Measurements from ENCODE around the gene THBS3. TPM values are rescaled to one million over a fixed set of nuclear protein-coding genes. Genes with fewer than 3 reads are reported as not detected.

Gene THBS3
- total and polyA plus RNA-seq, 9 of the 15 experiments (the other 6 are each of a cell fraction or from before 2014, with no cell fraction given) = 0.59 to 8.3 (median 3.2) TPM

DNA sequence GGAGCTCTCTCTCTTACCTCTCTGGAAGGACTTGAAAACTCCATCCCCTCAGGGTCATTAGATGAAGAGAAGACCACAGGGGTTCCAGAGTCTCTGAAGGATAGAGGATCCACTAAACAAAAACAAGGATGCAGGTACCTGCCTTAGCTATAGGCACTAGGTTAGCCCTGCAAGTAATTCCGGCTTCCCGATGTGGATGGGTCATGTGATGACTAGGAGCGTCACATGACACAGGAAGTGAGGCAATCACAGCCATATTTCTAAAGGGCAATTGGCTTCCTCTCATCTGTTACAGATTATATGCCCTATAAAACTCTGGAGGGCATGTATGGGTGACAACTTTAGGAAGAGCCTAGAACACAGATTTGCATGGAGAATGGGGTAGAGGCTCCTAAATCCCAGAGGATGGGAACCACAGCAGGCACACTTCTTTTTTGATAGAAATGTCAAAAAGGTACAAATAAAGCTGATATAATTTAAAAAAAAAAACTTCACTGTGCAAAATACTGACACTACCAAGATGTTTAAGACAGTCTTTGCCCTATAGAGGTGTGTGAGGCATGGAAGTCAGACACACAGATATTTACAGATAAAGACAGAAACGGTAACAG is 33.5 kb upstream of the THBS3 start (continued):
- TF ChIP-seq, protein P1, sequence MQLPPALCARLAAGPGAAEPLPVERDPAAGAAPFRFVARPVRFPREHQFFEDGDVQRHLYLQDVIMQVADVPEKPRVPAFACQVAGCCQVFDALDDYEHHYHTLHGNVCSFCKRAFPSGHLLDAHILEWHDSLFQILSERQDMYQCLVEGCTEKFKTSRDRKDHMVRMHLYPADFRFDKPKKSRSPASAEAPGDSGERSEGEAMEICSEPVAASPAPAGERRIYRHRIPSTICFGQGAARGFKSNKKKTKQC (CRISPR knock-in tag; IDR thresholded peaks at IDR 0.05) = no peak
- TF ChIP-seq, protein P2, sequence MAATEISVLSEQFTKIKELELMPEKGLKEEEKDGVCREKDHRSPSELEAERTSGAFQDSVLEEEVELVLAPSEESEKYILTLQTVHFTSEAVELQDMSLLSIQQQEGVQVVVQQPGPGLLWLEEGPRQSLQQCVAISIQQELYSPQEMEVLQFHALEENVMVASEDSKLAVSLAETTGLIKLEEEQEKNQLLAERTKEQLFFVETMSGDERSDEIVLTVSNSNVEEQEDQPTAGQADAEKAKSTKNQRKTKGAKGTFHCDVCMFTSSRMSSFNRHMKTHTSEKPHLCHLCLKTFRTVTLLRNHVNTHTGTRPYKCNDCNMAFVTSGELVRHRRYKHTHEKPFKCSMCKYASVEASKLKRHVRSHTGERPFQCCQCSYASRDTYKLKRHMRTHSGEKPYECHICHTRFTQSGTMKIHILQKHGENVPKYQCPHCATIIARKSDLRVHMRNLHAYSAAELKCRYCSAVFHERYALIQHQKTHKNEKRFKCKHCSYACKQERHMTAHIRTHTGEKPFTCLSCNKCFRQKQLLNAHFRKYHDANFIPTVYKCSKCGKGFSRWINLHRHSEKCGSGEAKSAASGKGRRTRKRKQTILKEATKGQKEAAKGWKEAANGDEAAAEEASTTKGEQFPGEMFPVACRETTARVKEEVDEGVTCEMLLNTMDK (IDR thresholded peaks at IDR 0.05; ENCODE audit: borderline replicate concordance, insufficient read depth, low read depth, low read length, poor library complexity, severe bottlenecking) = peak; percentile 67
- TF ChIP-seq, protein P3, sequence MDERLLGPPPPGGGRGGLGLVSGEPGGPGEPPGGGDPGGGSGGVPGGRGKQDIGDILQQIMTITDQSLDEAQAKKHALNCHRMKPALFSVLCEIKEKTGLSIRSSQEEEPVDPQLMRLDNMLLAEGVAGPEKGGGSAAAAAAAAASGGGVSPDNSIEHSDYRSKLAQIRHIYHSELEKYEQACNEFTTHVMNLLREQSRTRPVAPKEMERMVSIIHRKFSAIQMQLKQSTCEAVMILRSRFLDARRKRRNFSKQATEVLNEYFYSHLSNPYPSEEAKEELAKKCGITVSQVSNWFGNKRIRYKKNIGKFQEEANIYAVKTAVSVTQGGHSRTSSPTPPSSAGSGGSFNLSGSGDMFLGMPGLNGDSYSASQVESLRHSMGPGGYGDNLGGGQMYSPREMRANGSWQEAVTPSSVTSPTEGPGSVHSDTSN (CRISPR knock-in tag; IDR thresholded peaks at IDR 0.05; ENCODE audit: low read depth) = no peak
- TF ChIP-seq, protein P3 (tag; conservative IDR thresholded peaks at IDR 0.05; ENCODE audit: low read depth) = no peak
- TF ChIP-seq MTA2 (IDR thresholded peaks at IDR 0.05; ENCODE audit: low read depth) (no peak), HSF4 (CRISPR knock-in tag; IDR thresholded peaks at IDR 0.05; ENCODE audit: borderline replicate concordance) (no peak), HDAC3 (IDR thresholded peaks at IDR 0.05; ENCODE audit: borderline replicate concordance, partially characterized antibody) (no peak), CHD1 (IDR thresholded peaks at IDR 0.05; ENCODE audit: low read length) (no peak), ZNF224 (CRISPR knock-in tag; IDR thresholded peaks at IDR 0.05) (no peak), THRAP3 (IDR thresholded peaks at IDR 0.05; ENCODE audit: borderline replicate concordance) (no peak), MAFG (tag; conservative IDR thresholded peaks at IDR 0.05) (no peak), SETDB1 (IDR thresholded peaks at IDR 0.05; ENCODE audit: low read length) (no peak), CBFA2T2 (conservative IDR thresholded peaks at IDR 0.05) (peak; percentile 97)
- TF ChIP-seq, protein P4, sequence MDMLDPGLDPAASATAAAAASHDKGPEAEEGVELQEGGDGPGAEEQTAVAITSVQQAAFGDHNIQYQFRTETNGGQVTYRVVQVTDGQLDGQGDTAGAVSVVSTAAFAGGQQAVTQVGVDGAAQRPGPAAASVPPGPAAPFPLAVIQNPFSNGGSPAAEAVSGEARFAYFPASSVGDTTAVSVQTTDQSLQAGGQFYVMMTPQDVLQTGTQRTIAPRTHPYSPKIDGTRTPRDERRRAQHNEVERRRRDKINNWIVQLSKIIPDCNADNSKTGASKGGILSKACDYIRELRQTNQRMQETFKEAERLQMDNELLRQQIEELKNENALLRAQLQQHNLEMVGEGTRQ (CRISPR knock-in tag; IDR thresholded peaks at IDR 0.05) = peak; percentile 100
- TF ChIP-seq, protein P5, sequence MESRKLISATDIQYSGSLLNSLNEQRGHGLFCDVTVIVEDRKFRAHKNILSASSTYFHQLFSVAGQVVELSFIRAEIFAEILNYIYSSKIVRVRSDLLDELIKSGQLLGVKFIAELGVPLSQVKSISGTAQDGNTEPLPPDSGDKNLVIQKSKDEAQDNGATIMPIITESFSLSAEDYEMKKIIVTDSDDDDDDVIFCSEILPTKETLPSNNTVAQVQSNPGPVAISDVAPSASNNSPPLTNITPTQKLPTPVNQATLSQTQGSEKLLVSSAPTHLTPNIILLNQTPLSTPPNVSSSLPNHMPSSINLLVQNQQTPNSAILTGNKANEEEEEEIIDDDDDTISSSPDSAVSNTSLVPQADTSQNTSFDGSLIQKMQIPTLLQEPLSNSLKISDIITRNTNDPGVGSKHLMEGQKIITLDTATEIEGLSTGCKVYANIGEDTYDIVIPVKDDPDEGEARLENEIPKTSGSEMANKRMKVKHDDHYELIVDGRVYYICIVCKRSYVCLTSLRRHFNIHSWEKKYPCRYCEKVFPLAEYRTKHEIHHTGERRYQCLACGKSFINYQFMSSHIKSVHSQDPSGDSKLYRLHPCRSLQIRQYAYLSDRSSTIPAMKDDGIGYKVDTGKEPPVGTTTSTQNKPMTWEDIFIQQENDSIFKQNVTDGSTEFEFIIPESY (CRISPR knock-in tag; IDR thresholded peaks at IDR 0.05) = no peak
- TF ChIP-seq, protein P6, sequence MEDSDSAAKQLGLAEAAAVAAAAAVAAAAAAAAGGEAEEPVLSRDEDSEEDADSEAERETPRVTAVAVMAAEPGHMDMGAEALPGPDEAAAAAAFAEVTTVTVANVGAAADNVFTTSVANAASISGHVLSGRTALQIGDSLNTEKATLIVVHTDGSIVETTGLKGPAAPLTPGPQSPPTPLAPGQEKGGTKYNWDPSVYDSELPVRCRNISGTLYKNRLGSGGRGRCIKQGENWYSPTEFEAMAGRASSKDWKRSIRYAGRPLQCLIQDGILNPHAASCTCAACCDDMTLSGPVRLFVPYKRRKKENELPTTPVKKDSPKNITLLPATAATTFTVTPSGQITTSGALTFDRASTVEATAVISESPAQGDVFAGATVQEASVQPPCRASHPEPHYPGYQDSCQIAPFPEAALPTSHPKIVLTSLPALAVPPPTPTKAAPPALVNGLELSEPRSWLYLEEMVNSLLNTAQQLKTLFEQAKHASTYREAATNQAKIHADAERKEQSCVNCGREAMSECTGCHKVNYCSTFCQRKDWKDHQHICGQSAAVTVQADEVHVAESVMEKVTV (CRISPR knock-in tag; IDR thresholded peaks at IDR 0.05) = no peak
